Measurements from ENCODE around the gene FARS2.

- TF ChIP-seq POLR2AphosphoS5 (IDR thresholded peaks at IDR 0.05; ENCODE audit: low read depth, low read length) (no peak), POLR2A (IDR thresholded peaks at IDR 0.05; ENCODE audit: low read depth, low read length) (no peak)
Measured at GRCh38 chr6:5754904-5755303, 493.6 kb downstream of the FARS2 start.
